Lung (tissue), 12 donors: ENCODE results near the gene SLC41A3. TPM values are rescaled to one million over a fixed set of nuclear protein-coding genes. Genes with fewer than 3 reads are reported as not detected.

Experiments
- ATAC-seq: fragments of 200-7000 bp; cut with Tn5 transposase; one replicate; pipeline ENCODE4 v1.9.1; 2020; ENCODE audit warnings: moderate number of reproducible peaks; ENCODE audit not compliant: insufficient read depth, low FRiP score
- DNase-seq, 3 donors: peaks; one replicate each; pipeline ENCODE4 v3.0.0-alpha.2; 2013 to 2017
- H3K27ac ChIP-seq, 2 donors: one replicate each; pipeline ENCODE4 v1.5.1; 2013; ENCODE audit warnings: mild to moderate bottlenecking in 2 of 2, moderate library complexity in 2 of 2, control low read depth in 1 of 2, inconsistent platforms in 1 of 2, low read depth in 1 of 2, low read length in 1 of 2
- H3K27me3 ChIP-seq, 3 donors: one replicate each; pipeline ENCODE4 v1.5.1; 2013; ENCODE audit warnings: low read length in 2 of 3; ENCODE audit not compliant: control insufficient read depth in 3 of 3, insufficient read depth in 3 of 3
- H3K36me3 ChIP-seq, 4 donors: one replicate each; pipeline ENCODE4 v1.5.1; 2013; ENCODE audit warnings: low read length in 4 of 4, mild to moderate bottlenecking in 1 of 4, moderate library complexity in 1 of 4; ENCODE audit not compliant: control insufficient read depth in 4 of 4, insufficient read depth in 4 of 4
- H3K4me1 ChIP-seq, 5 donors: one replicate each; pipeline ENCODE4 v1.5.1; 2013; ENCODE audit warnings: low read length in 5 of 5, mild to moderate bottlenecking in 2 of 5, moderate library complexity in 1 of 5; ENCODE audit not compliant: control insufficient read depth in 5 of 5, insufficient read depth in 5 of 5
- H3K4me3 ChIP-seq: one replicate; pipeline ENCODE4 v1.5.1; 2013; ENCODE audit warnings: mild to moderate bottlenecking, control low read depth, moderate library complexity
- H3K9ac ChIP-seq, 2 donors: one replicate each; pipeline ENCODE4 v1.5.1; 2013; ENCODE audit warnings: low read length in 2 of 2, control low read depth in 1 of 2; ENCODE audit not compliant: insufficient read depth in 1 of 2
- H3K9me3 ChIP-seq, 4 donors: one replicate each; pipeline ENCODE4 v1.5.1; 2013; ENCODE audit warnings: low read length in 3 of 4, mild to moderate bottlenecking in 1 of 4, moderate library complexity in 1 of 4; ENCODE audit not compliant: control insufficient read depth in 4 of 4, insufficient read depth in 3 of 4
- WGBS, 2 donors: extraction: QIAGEN DNeasy Blood & Tissue Kit; methylation state at CpG; one replicate each; pipeline ENCODE4 v1.1.7; 2013; 5-methylcytosine and 5-hydroxymethylcytosine counted together
- polyA plus RNA-seq, 2 donors: library from polyadenylated mRNA; stranded (reverse); fragments of 200-250 nt; gene quantifications; one replicate each; pipeline ENCODE4 v1.2.1, GENCODE V29; 2013
- total RNA-seq, 2 donors: library from RNA; depleted of rRNA in 1 of 2; stranded (reverse); fragments of >200 nt in 1 of 2; gene quantifications; one replicate each; pipeline ENCODE4 v1.2.1, GENCODE V29; 2014 to 2021
- TF ChIP-seq, protein P1 (sequence below): IDR thresholded peaks from 2 replicates; pipeline ENCODE4 v1.5.1; 2012; ENCODE audit warnings: mild to moderate bottlenecking; ENCODE audit errors: control extremely low read depth, extremely low read depth
- donor health status: control.
- donor health status: control.
- donor health status: Bipolar disorder and iron deficiency.
- donor health status: healthy.
- donor health status: DM: yes; HTN: yes; CAD: no.

SLC41A3 gene
- total and polyA plus RNA-seq, 4 donors: 16.9 to 50.2 (median 34.8) TPM

DNA sequence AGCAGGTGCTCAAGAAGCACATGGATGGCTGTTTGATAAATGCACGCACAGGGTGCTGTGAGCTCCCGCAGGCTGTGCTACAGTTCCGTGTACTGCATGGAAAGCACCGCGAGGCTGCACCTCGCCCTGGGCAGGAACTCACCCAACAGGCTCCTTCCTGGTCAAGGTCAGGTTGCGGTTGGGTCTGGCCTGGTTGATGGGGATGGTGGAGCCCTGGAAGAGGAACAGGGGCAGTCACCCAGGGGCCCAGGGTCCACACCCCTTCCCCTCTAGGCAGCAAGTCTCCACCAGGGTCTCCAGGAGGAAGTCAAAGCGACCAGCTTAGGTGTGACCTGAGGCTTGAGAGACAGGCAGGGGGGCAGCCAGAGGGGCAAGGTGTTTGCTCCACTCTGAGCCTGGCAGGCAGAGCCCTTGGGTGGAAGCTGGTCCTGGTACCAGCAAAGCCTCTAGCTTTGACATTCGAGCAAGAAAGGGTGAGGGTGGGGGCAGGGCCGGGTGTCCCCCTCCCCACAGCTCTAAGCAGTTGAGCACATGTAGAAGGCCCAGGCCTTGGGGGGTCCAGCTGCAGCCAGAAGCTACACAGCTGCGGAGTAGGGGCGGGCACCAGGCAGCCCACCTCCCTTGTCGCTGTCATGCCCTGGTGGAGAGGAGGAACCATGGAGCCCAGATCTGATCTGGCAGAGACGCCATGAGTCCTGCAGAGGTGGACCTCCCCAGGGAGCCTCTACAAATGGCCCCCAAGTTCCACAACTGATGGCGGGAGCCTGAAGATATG is 46.3 kb upstream of the SLC41A3 start:
- no peak overlapping the region for H3K27ac ChIP-seq
- H3K4me3 ChIP-seq: no peak overlapping the region
- DNase-seq (peak in 1 of 3 donors; percentile 10), ATAC-seq (no peak)
- H3K4me1 ChIP-seq: peaks cover 0 to 8% (median 0%) of the 10 kb centered on the region in 5 donors
- no peak overlapping the region for H3K9ac ChIP-seq
- TF ChIP-seq, protein P1, sequence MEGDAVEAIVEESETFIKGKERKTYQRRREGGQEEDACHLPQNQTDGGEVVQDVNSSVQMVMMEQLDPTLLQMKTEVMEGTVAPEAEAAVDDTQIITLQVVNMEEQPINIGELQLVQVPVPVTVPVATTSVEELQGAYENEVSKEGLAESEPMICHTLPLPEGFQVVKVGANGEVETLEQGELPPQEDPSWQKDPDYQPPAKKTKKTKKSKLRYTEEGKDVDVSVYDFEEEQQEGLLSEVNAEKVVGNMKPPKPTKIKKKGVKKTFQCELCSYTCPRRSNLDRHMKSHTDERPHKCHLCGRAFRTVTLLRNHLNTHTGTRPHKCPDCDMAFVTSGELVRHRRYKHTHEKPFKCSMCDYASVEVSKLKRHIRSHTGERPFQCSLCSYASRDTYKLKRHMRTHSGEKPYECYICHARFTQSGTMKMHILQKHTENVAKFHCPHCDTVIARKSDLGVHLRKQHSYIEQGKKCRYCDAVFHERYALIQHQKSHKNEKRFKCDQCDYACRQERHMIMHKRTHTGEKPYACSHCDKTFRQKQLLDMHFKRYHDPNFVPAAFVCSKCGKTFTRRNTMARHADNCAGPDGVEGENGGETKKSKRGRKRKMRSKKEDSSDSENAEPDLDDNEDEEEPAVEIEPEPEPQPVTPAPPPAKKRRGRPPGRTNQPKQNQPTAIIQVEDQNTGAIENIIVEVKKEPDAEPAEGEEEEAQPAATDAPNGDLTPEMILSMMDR: no peak
- 60 to 64% methylated on average over 15 of the region's 15 CpGs for WGBS, 2 donors
- no peaks in the 10 kb centered on the region for H3K36me3 ChIP-seq
- H3K27me3 ChIP-seq: no peaks in the 10 kb centered on the region
- H3K9me3 ChIP-seq: no peaks in the 10 kb centered on the region

DNA sequence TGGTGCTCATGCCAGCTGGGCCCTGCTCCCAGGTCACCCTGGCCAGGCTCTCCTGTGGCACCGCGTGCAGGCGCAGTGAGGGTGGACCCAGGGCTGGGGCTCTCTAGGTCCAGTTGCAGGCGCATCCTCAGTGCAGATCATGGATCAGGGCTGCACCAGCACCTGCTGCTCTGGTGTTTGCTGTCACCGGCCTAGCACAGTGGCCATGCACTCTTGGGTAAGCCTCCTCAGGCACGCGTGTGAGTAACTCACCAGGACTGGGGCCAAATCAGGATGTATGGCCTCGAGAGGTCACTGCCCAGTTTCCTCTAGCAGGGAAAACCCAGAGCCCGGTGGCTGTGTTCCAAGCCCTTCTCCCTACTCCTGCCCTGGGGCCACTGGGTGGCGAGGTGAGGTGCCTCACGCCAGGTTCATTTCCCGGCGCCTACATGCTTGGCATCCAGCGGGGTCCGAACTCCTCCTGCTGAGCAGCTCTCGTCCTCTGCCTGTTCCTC is 45.5 kb upstream of the SLC41A3 start:
- ATAC-seq (peak; percentile 53), DNase-seq (peak; percentile 7 to 15 (median 10))
- WGBS, 2 donors: 36 to 46% methylated on average over 16 of the region's 16 CpGs
- Histone ChIP-seq H3K27me3 (no peaks in the 10 kb centered on the region), H3K9ac (no peak overlapping the region), H3K36me3 (no peaks in the 10 kb centered on the region), H3K4me1 (peaks cover 0 to 8% (median 0%) of the 10 kb centered on the region in 5 donors), H3K9me3 (no peaks in the 10 kb centered on the region), H3K27ac (no peak overlapping the region), H3K4me3 (no peak overlapping the region)
- TF ChIP-seq, protein P1: no peak

DNA sequence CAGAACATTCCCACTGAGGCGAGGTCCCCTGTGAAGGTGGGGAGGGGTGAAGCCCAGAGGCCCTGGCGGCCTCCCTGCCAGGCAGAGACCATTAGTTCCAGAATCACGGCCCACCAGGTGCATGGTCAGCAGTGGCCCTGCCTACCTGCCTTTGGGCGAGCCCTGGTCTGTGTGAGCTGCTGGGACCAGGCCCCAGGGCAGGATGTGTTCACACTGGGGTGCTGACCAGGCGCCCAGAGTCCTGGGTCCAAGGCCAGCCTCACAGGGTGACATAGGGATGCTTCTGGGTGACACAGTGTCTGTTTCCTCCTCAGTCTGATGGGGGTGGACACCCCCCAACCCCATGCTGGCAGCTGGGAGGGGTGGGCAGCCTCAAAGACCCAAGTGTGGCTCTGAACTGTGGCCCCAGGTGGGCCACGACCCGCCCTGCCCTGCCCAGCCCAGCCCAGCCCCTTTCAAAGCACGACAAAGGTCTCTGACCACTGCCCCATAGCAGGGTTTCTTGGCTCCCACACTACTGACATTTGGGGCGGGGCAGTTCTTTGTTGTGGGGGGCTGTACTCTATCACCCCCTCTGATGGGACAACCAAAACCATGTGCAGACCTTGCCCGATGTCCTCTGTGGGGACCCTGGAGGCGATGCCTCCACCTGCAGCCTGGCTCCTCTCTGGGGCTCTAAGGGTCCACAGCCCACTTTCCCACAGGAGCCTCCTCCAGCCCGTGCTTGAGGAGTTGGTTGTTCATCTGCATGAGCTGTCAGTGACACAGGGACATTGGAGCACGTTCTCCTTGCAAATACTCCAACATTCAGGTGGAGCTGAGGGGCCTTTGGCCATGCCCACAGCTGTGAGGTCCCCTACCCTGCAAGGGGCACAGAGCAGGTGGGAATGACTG is 44.8 kb upstream of the SLC41A3 start:
- WGBS, 2 donors: 85 to 93% methylated on average over 13 of the region's 13 CpGs
- peak in 1 of 3 donors; percentile 10 for DNase-seq
- Histone ChIP-seq H3K36me3 (no peaks in the 10 kb centered on the region), H3K4me1 (peaks cover 0 to 8% (median 0%) of the 10 kb centered on the region in 5 donors), H3K9me3 (no peaks in the 10 kb centered on the region), H3K27me3 (no peaks in the 10 kb centered on the region), H3K27ac (no peak overlapping the region), H3K9ac (no peak overlapping the region), H3K4me3 (no peak overlapping the region)
- no peak for ATAC-seq
- TF ChIP-seq, protein P1: no peak
